Left lung (tissue), 10 donors: ENCODE data around the gene SPTBN5. TPM values are rescaled to one million over a fixed set of nuclear protein-coding genes. Genes with fewer than 3 reads are reported as not detected.

Experiments
- ATAC-seq: fragments of 200-7000 bp; cut with Tn5 transposase; one replicate; pipeline ENCODE4 v1.9.1; 2020; ENCODE audit warnings: moderate library complexity
- DNase-seq, 4 donors: peaks; one replicate each; pipeline ENCODE4 v3.0.0-alpha.2; 2013 to 2020
- H3K27ac ChIP-seq, 2 donors: fragments of 200-600 bp; sonication (generic) in 1 of 2; one replicate each; pipeline versions ENCODE4 v1.5.0 to v1.8.0; 2020 to 2021
- H3K27me3 ChIP-seq, 2 donors: fragments of 200-600 bp; sonication (generic) in 1 of 2; one replicate each; pipeline versions ENCODE4 v1.5.0 to v1.8.0; 2020 to 2021
- H3K36me3 ChIP-seq, 2 donors: fragments of 200-600 bp; sonication (generic) in 1 of 2; one replicate each; pipeline versions ENCODE4 v1.5.0 to v1.8.0; 2020 to 2021
- H3K4me1 ChIP-seq, 2 donors: fragments of 200-600 bp; one replicate each; pipeline ENCODE4 v1.8.0; 2021
- H3K4me3 ChIP-seq, 2 donors: fragments of 200-600 bp; sonication (generic) in 1 of 2; one replicate each; pipeline versions ENCODE4 v1.5.0 to v1.8.0; 2020 to 2021; ENCODE audit warnings: mild to moderate bottlenecking in 1 of 2
- H3K9me3 ChIP-seq, 2 donors: fragments of 200-600 bp; sonication (generic) in 1 of 2; one replicate each; pipeline versions ENCODE4 v1.5.0 to v1.8.0; 2020 to 2021
- CTCF ChIP-seq, 2 donors: fragments of 200-600 bp; sonication (generic) in 1 of 2; IDR thresholded peaks; one replicate each; pipeline versions ENCODE4 v1.5.0 to v1.8.0; 2021; ENCODE audit warnings: antibody characterized with exemption in 2 of 2
- intact Hi-C, 2 donors: fragments of 100-400 bp; cut with DNase I; formaldehyde crosslinking; loops; one replicate each; pipeline versions ENCODE4 v1.11.2 to v1.14.2; 2022
- polyA plus RNA-seq, 6 donors: library from polyadenylated mRNA; unstranded; fragments of 120-200 nt; gene quantifications; one replicate each; pipeline ENCODE4 v1.2.1, GENCODE V29; 2013; ENCODE audit not compliant: insufficient read length in 6 of 6
- total RNA-seq, 2 donors: library from RNA; stranded (reverse); fragmentation: NEBNext Ultra II Directional; extraction: Animal tissue kit (Norgen Biotek cat#: 25700); gene quantifications; one replicate each; pipeline ENCODE4 v1.2.1, GENCODE V29; 2021
- donor health status: DM: no; HTN: yes; CAD: no.
- donor health status: DM: no; HTN: no; CAD: no.

The SPTBN5 gene
- total and polyA plus RNA-seq, 8 donors, result 0.67 to 4.8 (median 1.3) TPM

DNA sequence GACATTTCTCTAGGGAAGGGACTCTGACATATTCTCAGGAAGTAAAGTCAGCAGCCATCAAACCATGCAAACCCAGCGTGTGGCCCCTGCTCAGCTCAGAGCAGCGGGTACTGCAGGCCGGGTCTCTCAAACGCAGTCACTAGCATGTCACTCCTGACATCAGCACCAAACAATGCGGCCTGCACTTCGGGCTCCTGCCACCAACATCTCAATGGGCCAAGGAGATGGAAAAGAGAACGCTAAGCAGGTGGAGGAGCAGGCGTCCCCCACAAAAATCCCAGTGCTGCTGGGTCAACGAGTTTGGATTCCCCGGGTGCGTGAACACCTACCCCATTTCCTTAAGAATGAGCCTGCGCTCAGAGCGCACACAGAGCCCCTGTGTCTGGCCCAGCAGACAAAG lies 9.9 kb upstream of the SPTBN5 start:
- H3K27ac ChIP-seq, result no peak overlapping the region

GRCh38 chr15:41901431-41901830 lies 7.6 kb upstream of the SPTBN5 start:
- Histone ChIP-seq H3K4me1 (peaks cover 0 to 6% of the 10 kb centered on the region in 2 donors), H3K27ac (no peak overlapping the region), H3K27me3 (no peaks in the 10 kb centered on the region), H3K36me3 (peaks cover 0 to 79% of the 10 kb centered on the region in 2 donors), H3K4me3 (no peak overlapping the region), H3K9me3 (no peaks in the 10 kb centered on the region)
- TF ChIP-seq CTCF (IDR thresholded peaks at IDR 0.05), result no peak
- DNase-seq, result no peak
- intact Hi-C loops, result no loop called here
- ATAC-seq, result no peak

More for the DNA sequence above, 9.9 kb upstream of the SPTBN5 start:
- no peak overlapping the region for H3K4me3 ChIP-seq
- no peak for TF ChIP-seq CTCF (IDR thresholded peaks at IDR 0.05)
- intact Hi-C loops, result no loop called here
- DNase-seq (no peak), ATAC-seq (no peak)
- H3K9me3 ChIP-seq, result no peaks in the 10 kb centered on the region
- H3K36me3 ChIP-seq, result peaks cover 0 to 82% of the 10 kb centered on the region in 2 donors
- H3K4me1 ChIP-seq, result peaks cover 0 to 12% of the 10 kb centered on the region in 2 donors
- no peaks in the 10 kb centered on the region for H3K27me3 ChIP-seq

DNA sequence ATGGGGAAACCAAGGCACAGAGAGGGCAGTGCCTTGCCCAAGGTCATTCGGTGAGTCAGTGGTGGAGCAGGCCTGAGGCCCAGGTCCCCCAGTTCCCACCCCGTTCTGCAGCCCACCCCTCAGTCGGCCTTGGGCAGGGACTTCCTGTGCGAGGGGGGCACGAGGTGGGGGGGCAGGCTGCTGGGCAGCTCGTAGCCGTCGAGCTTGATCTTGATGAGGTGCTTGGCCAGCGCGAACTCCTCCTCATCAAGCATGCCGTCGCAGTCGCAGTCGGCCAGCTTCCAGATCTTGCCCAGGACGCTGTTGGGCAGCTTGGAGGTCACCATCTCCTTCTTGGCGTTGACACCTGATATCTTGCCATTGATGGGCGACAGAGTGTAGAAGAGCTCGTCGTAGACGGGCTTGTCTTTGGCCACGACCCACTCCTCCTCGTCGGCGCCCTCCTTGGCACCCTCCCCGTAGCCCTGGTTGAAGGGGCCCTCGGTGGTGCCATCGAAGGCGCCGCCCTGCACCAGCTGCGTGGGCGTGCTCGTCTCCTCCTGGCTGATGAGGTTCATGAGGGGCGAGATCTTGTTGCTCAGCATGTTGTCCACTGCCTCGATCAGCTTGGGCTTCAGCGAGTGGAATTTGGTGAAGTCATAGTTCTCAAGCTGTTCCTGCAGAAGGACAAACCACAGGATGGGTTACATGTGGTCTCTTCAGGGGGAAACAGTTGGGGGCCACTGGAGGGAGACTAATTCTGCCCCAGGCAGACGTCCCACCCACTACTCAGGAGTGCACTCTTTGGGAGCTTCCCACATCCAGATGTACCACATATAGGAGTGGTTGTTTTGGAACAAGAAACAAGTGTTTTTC lies 6.9 kb upstream of the SPTBN5 start:
- DNase-seq (no peak), ATAC-seq (no peak)
- TF ChIP-seq CTCF (IDR thresholded peaks at IDR 0.05), result no peak
- peaks cover 0 to 72% of the 10 kb centered on the region in 2 donors for H3K36me3 ChIP-seq
- intact Hi-C loops, result no loop called here
- peaks cover 0 to 6% of the 10 kb centered on the region in 2 donors for H3K4me1 ChIP-seq
- no peak overlapping the region for H3K27ac ChIP-seq
- no peaks in the 10 kb centered on the region for H3K27me3 ChIP-seq
- H3K4me3 ChIP-seq, result no peak overlapping the region
- H3K9me3 ChIP-seq, result no peaks in the 10 kb centered on the region

DNA sequence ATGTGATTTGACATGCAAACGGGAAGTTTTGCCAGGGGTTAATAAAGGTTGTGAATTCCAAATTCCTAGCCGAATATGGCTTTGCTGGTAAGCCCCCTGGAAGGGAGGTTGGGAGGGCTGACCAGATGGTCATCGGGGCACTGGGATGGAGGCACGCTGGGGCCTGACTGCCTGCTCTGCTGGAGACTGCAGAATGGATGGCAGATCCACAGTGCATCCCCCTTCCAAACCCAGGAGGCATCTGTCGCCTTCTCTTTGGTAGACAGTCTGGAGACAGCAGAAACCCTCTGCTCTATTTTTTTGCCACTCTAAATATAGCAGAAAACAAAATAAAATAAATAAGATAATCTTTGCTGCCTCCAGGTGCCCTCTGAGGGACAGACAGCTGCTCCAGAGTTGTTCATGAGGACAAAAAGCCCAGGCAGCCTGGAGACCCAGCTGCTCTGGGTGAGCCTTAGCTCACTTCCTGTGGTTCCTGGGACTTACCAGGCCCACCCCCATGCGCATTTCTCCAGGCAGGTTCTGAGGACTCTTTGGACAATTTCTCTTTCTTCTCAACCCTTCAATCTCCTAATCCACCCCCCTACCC lies 6.1 kb upstream of the SPTBN5 start:
- intact Hi-C loops, result no loop called here
- DNase-seq (no peak), ATAC-seq (no peak)
- Histone ChIP-seq H3K4me3 (no peak overlapping the region), H3K9me3 (no peaks in the 10 kb centered on the region), H3K27ac (no peak overlapping the region), H3K36me3 (peaks cover 0 to 65% of the 10 kb centered on the region in 2 donors), H3K4me1 (peaks cover 3 to 12% of the 10 kb centered on the region in 2 donors), H3K27me3 (no peaks in the 10 kb centered on the region)
- no peak for TF ChIP-seq CTCF (IDR thresholded peaks at IDR 0.05)

DNA sequence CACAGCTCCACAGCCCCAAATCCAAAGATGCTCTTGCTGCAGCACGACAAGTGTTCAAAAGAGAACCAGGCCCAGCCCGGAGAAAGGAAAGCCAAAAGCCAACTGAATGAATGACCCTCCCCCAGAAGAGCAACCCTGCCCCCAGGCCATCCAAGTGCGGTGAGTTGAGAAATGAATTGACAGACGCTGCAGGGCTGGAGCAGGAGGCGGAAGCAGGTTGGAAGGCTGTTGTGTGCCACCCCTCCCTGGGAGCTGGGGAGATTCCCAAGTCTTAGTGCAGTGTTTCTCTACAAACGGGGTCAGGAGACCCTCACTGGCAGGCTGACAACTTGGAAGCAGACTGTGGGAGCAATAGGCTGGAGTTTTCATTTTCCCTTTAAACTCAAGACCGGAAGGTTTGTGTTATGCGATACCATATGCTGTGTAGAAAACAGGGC lies 3.5 kb upstream of the SPTBN5 start:
- no peaks in the 10 kb centered on the region for H3K9me3 ChIP-seq
- DNase-seq, result peak in 1 of 4 donors; percentile 55
- intact Hi-C loops, result no loop called here
- H3K36me3 ChIP-seq, result peaks cover 0 to 50% of the 10 kb centered on the region in 2 donors
- H3K27me3 ChIP-seq, result no peaks in the 10 kb centered on the region
- TF ChIP-seq CTCF (IDR thresholded peaks at IDR 0.05), result no peak
- peak overlapping the region in 1 of 2 donors; percentile 10 for H3K27ac ChIP-seq
- peaks cover 13 to 28% of the 10 kb centered on the region in 2 donors for H3K4me1 ChIP-seq
- no peak for ATAC-seq
- H3K4me3 ChIP-seq, result no peak overlapping the region
